ENCODE results near the gene ACSF3. TPM values are rescaled to one million over a fixed set of nuclear protein-coding genes. Genes with fewer than 3 reads are reported as not detected.

ACSF3 gene
- total and polyA plus RNA-seq, 7 donors = 13.4 to 26.5 (median 16.2) TPM

GRCh38 chr16:89123831-89124100, 30.1 kb downstream of the ACSF3 start:
- Histone ChIP-seq H3K27me3 (ENCODE audit: insufficient read depth in 3 of 3, low read length in 2 of 3) (no peaks in the 10 kb centered on the region), H3K4me3 (no peak overlapping the region), H3K36me3 (ENCODE audit: insufficient read depth in 1 of 2, low read depth in 1 of 2) (peaks cover 4 to 48% of the 10 kb centered on the region in 2 donors), H3K9me3 (no peaks in the 10 kb centered on the region), H3K27ac (no peak overlapping the region), H3K4me1 (no peaks in the 10 kb centered on the region)
- WGBS, 3 donors = 95 to 96% (median 96%) methylated on average over 12 of the region's 12 CpGs
- no peak for TF ChIP-seq CTCF (IDR thresholded peaks at IDR 0.05)
- intact Hi-C loops (cut with DNase I) = no loop called here
- ATAC-seq (no peak), DNase-seq (peak in 1 of 2 donors; percentile 4)

- WGBS, 3 donors = 97 to 100% (median 97%) methylated on average over 1 of the region's 1 CpG
- DNase-seq (no peak), ATAC-seq (no peak)
- peaks cover 0 to 26% of the 10 kb centered on the region in 2 donors for H3K36me3 ChIP-seq (ENCODE audit: insufficient read depth in 1 of 2, low read depth in 1 of 2)
- H3K4me3 ChIP-seq = no peak overlapping the region
- intact Hi-C loops (cut with DNase I) = no loop called here
- no peaks in the 10 kb centered on the region for H3K9me3 ChIP-seq
- no peaks in the 10 kb centered on the region for H3K4me1 ChIP-seq
- no peak overlapping the region for H3K27ac ChIP-seq
- no peaks in the 10 kb centered on the region for H3K27me3 ChIP-seq (ENCODE audit: insufficient read depth in 3 of 3, low read length in 2 of 3)
- TF ChIP-seq CTCF (IDR thresholded peaks at IDR 0.05) = no peak
Measured at GRCh38 chr16:89129378-89129777, 35.7 kb downstream of the ACSF3 start.

GRCh38 chr16:89130448-89130847, 36.8 kb downstream of the ACSF3 start:
- WGBS, 3 donors = 97 to 98% (median 97%) methylated on average over 5 of the region's 5 CpGs
- ATAC-seq (no peak), DNase-seq (no peak)
- H3K9me3 ChIP-seq = no peaks in the 10 kb centered on the region
- no peak for TF ChIP-seq CTCF (IDR thresholded peaks at IDR 0.05)
- no peaks in the 10 kb centered on the region for H3K27me3 ChIP-seq (ENCODE audit: insufficient read depth in 3 of 3, low read length in 2 of 3)
- peaks cover 0 to 35% of the 10 kb centered on the region in 2 donors for H3K36me3 ChIP-seq (ENCODE audit: insufficient read depth in 1 of 2, low read depth in 1 of 2)
- no peak overlapping the region for H3K4me3 ChIP-seq
- intact Hi-C loops (cut with DNase I) = no loop called here
- H3K27ac ChIP-seq = no peak overlapping the region
- H3K4me1 ChIP-seq = no peaks in the 10 kb centered on the region

- H3K9me3 ChIP-seq = no peaks in the 10 kb centered on the region
- H3K4me3 ChIP-seq = no peak overlapping the region
- no peak for TF ChIP-seq CTCF (IDR thresholded peaks at IDR 0.05)
- intact Hi-C loops (cut with DNase I) = no loop called here
- peaks cover 0 to 34% of the 10 kb centered on the region in 2 donors for H3K36me3 ChIP-seq (ENCODE audit: insufficient read depth in 1 of 2, low read depth in 1 of 2)
- DNase-seq (no peak), ATAC-seq (no peak)
- no peak overlapping the region for H3K27ac ChIP-seq
- H3K4me1 ChIP-seq = no peaks in the 10 kb centered on the region
- no peaks in the 10 kb centered on the region for H3K27me3 ChIP-seq (ENCODE audit: insufficient read depth in 3 of 3, low read length in 2 of 3)
- WGBS, 3 donors = 92 to 95% (median 94%) methylated on average over 17 of the region's 17 CpGs
Measured at GRCh38 chr16:89131783-89132182, 38.1 kb downstream of the ACSF3 start.

GRCh38 chr16:89132194-89133005, 38.7 kb downstream of the ACSF3 start:
- intact Hi-C loops (cut with DNase I) = no loop called here
- H3K4me3 ChIP-seq = no peak overlapping the region
- H3K9me3 ChIP-seq = no peaks in the 10 kb centered on the region
- H3K27ac ChIP-seq = no peak overlapping the region
- H3K36me3 ChIP-seq (ENCODE audit: insufficient read depth in 1 of 2, low read depth in 1 of 2) = peaks cover 0 to 38% of the 10 kb centered on the region in 2 donors
- no peak for TF ChIP-seq CTCF (IDR thresholded peaks at IDR 0.05)
- no peaks in the 10 kb centered on the region for H3K4me1 ChIP-seq
- peak in 1 of 2 donors; percentile 6 for DNase-seq
- no peaks in the 10 kb centered on the region for H3K27me3 ChIP-seq (ENCODE audit: insufficient read depth in 3 of 3, low read length in 2 of 3)
- ATAC-seq = no peak
- 88 to 91% (median 91%) methylated on average over 21 to 22 of the region's 22 CpGs for WGBS, 3 donors
